Loucy (cell line): ENCODE results near the gene POT1.
A peak's percentile ranks its signal among the peaks of the same experiment; 100 is the strongest.
"Not testable (repeated sequence)": the region's sequence is repeated elsewhere in the genome, so short reads cannot be mapped to it uniquely, and the experiment has no call there.

Source experiments
- H2AFZ ChIP-seq: fragments of 200-600 bp; sonication (generic); 2 replicates; pipeline ENCODE4 v1.6.0; 2016; ENCODE audit warnings: antibody characterized with exemption, mild to moderate bottlenecking, low read length, moderate library complexity
- H3F3A ChIP-seq: fragments of 200-600 bp; 2 replicates; pipeline ENCODE4 v1.6.0; 2016; ENCODE audit warnings: antibody characterized with exemption, low read depth, mild to moderate bottlenecking
- H3K27me3 ChIP-seq: fragments of 200-600 bp; sonication (generic); 2 replicates; pipeline ENCODE4 v1.6.1; 2014; ENCODE audit warnings: low read length, mild to moderate bottlenecking; ENCODE audit not compliant: insufficient read depth, poor library complexity, severe bottlenecking
- H3K36me3 ChIP-seq: fragments of 200-600 bp; sonication (generic); 2 replicates; pipeline ENCODE4 v1.6.1; 2016; ENCODE audit warnings: low read length; ENCODE audit not compliant: insufficient read depth
- H3K4me1 ChIP-seq: fragments of 200-600 bp; sonication (generic); 2 replicates; pipeline ENCODE4 v1.5.1; 2014; ENCODE audit warnings: low read length, mild to moderate bottlenecking; ENCODE audit not compliant: insufficient read depth, poor library complexity, severe bottlenecking
- H3K4me2 ChIP-seq: fragments of 200-600 bp; sonication (generic); 2 replicates; pipeline ENCODE4 v1.6.0; 2014; ENCODE audit warnings: antibody characterized with exemption, low read length, low read depth, mild to moderate bottlenecking; ENCODE audit not compliant: poor library complexity, severe bottlenecking
- H3K4me3 ChIP-seq: fragments of 200-600 bp; sonication (generic); 2 replicates; pipeline ENCODE4 v1.5.1; 2014; ENCODE audit warnings: low read length, mild to moderate bottlenecking, mixed read lengths; ENCODE audit not compliant: poor library complexity, severe bottlenecking
- H3K79me2 ChIP-seq: fragments of 200-600 bp; sonication (generic); 2 replicates; pipeline ENCODE4 v1.6.1; 2014; ENCODE audit warnings: low read length; ENCODE audit not compliant: insufficient read depth
- H3K9ac ChIP-seq: fragments of 200-600 bp; sonication (generic); 2 replicates; pipeline ENCODE4 v1.6.0; 2014; ENCODE audit warnings: mild to moderate bottlenecking, low read depth, low read length, moderate library complexity; ENCODE audit not compliant: poor library complexity, severe bottlenecking
- H3K9me2 ChIP-seq: fragments of 200-600 bp; sonication (generic); replicated peaks from 2 replicates; pipeline ENCODE4 v1.6.1; 2016; ENCODE audit warnings: low read depth, low read length, mixed read lengths
- H3K9me3 ChIP-seq: fragments of 200-600 bp; sonication (generic); 2 replicates; pipeline ENCODE4 v1.6.1; 2014; ENCODE audit warnings: mild to moderate bottlenecking, antibody characterized with exemption, low read length, low read depth; ENCODE audit not compliant: insufficient read depth
- H4K20me1 ChIP-seq: fragments of 200-600 bp; sonication (generic); 2 replicates; pipeline ENCODE4 v1.6.0; 2014; ENCODE audit warnings: antibody characterized with exemption, low read length, mild to moderate bottlenecking; ENCODE audit not compliant: insufficient read depth, poor library complexity, severe bottlenecking
- CTCF ChIP-seq: fragments of 200-600 bp; sonication (generic); conservative IDR thresholded peaks from 2 replicates; pipeline ENCODE4 v1.5.1; 2014; ENCODE audit warnings: mild to moderate bottlenecking, antibody characterized with exemption, low read length
- EZH2phosphoT487 ChIP-seq: fragments of 200-600 bp; IDR thresholded peaks from 2 replicates; pipeline ENCODE4 v1.6.1; 2018; ENCODE audit warnings: antibody characterized with exemption, mild to moderate bottlenecking, moderate library complexity, borderline replicate concordance

Gene POT1

GRCh38 chr7:124929467-124930172 is at the start of gene POT1:
TSS of gene POT1 (minus strand) at chr7:124929825. CDS start at chr7:124897173, 32,652 bp downstream.
- Histone ChIP-seq H4K20me1 (peaks cover 27% of the 10 kb centered on the region), H3K4me1 (peaks cover 39% of the 10 kb centered on the region), H2AFZ (peak within 1 kb of the TSS; percentile 93)

GRCh38 chr7:124975131-124975530 is 45.5 kb upstream of the POT1 start:
- not testable (repeated sequence) for H2AFZ ChIP-seq, H3K4me1 ChIP-seq

More at GRCh38 chr7:124929467-124930172, at the start of gene POT1:
- no peaks in the 10 kb centered on the region; the same call in 1 of the 2 replicates for H3F3A ChIP-seq
- no peaks in the 10 kb centered on the region for H3K9me2 ChIP-seq
- no peaks in the 10 kb centered on the region for H3K36me3 ChIP-seq
- H3K9ac ChIP-seq, result peak within 1 kb of the TSS; percentile 88
- peak within 1 kb of the TSS; percentile 97 for H3K4me2 ChIP-seq
- H3K4me3 ChIP-seq, result peak within 1 kb of the TSS; percentile 87
- H3K9me3 ChIP-seq, result no peaks in the 10 kb centered on the region
- no peaks in the 10 kb centered on the region for H3K27me3 ChIP-seq
- TF ChIP-seq CTCF, result no peak
- TF ChIP-seq EZH2phosphoT487, result no peak
- H3K79me2 ChIP-seq, result peaks cover 46% of the 10 kb centered on the region

GRCh38 chr7:124965553-124965952 is 35.9 kb upstream of the POT1 start:
- H3K79me2 ChIP-seq, result no peaks in the 10 kb centered on the region
- H4K20me1 ChIP-seq, result no peaks in the 10 kb centered on the region
- no peaks in the 10 kb centered on the region for H3K36me3 ChIP-seq
- H3K9ac ChIP-seq, result no peak overlapping the region
- TF ChIP-seq EZH2phosphoT487 (no peak), CTCF (no peak)
- no peak overlapping the region for H2AFZ ChIP-seq
- no peak overlapping the region for H3K4me3 ChIP-seq
- H3K27me3 ChIP-seq, result no peaks in the 10 kb centered on the region
- no peaks in the 10 kb centered on the region for H3K9me3 ChIP-seq
- no peaks in the 10 kb centered on the region for H3F3A ChIP-seq
- H3K4me1 ChIP-seq, result no peaks in the 10 kb centered on the region
- H3K4me2 ChIP-seq, result no peak overlapping the region
- H3K9me2 ChIP-seq, result no peaks in the 10 kb centered on the region

More at GRCh38 chr7:124975131-124975530, 45.5 kb upstream of the POT1 start:
- not testable (repeated sequence) for H3K9ac ChIP-seq, H3K4me2 ChIP-seq, H3K4me3 ChIP-seq, H3F3A ChIP-seq, H3K36me3 ChIP-seq, H4K20me1 ChIP-seq, H3K9me3 ChIP-seq, H3K27me3 ChIP-seq, H3K79me2 ChIP-seq, H3K9me2 ChIP-seq

DNA sequence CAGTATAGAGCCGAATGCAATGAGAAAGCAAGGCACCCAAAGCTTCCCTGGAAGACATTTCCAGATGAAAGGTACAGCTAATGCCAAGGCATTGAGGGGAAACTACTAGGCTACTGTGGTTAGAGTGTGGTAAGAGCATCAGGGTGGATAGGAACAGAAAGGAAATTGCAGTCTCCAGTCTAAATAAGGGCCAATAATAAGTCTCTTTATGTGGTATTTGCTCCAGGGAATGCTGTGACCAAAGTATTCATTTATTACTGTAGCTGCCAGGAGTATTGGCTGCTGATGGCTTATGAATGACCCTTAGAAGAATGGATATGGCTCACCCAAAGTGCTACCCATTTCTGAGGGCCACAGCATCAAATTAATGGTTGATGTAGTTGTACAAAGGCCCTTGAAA is 30.1 kb upstream of the POT1 start:
- Histone ChIP-seq H3K36me3 (no peaks in the 10 kb centered on the region), H3K27me3 (no peaks in the 10 kb centered on the region), H3K9me2 (no peaks in the 10 kb centered on the region), H3F3A (no peaks in the 10 kb centered on the region), H2AFZ (no peak overlapping the region), H3K4me3 (no peak overlapping the region), H4K20me1 (no peaks in the 10 kb centered on the region), H3K4me1 (no peaks in the 10 kb centered on the region), H3K4me2 (no peak overlapping the region), H3K9me3 (no peaks in the 10 kb centered on the region), H3K79me2 (no peaks in the 10 kb centered on the region), H3K9ac (no peak overlapping the region)
- TF ChIP-seq EZH2phosphoT487 (no peak), CTCF (no peak)

GRCh38 chr7:124957952-124958351 is 28.3 kb upstream of the POT1 start:
- H3K4me1 ChIP-seq, H3K4me2 ChIP-seq, H3K27me3 ChIP-seq, H3K4me3 ChIP-seq, H3K9me2 ChIP-seq, H3K9me3 ChIP-seq, H3K36me3 ChIP-seq, H3F3A ChIP-seq, H2AFZ ChIP-seq, H3K79me2 ChIP-seq, H4K20me1 ChIP-seq, H3K9ac ChIP-seq: not testable (repeated sequence)
